Measurements from ENCODE around the gene RABL3. TPM values are rescaled to one million over a fixed set of nuclear protein-coding genes. Genes with fewer than 3 reads are reported as not detected.
A peak's percentile ranks its signal among the peaks of the same experiment; 100 is the strongest.
"Not testable (repeated sequence)": the region's sequence is repeated elsewhere in the genome, so short reads cannot be mapped to it uniquely, and the experiment has no call there.

RABL3 gene
- total RNA-seq, 1 donor from 2014 or later = 18.2 TPM

DNA sequence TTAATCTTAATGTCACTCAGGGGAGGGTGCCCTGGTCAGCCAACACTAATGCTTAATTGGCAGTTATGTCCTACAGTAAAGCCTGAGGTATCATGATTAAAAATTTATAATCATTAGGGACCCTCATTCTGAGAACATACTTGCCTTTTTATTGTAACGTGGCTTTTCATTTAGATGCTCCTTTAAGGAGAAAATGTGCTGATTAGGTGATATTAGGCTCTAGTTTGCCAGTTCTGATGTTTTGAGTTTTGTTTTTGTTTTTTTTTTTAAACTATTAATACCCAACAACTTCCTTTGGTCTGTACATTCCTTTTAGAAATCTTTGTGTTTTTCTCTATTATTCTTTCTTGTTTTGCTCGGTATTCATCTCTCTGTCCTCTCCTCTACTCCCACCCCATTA, 10.5 kb upstream of the RABL3 start:
- ATAC-seq (no peak), DNase-seq (ENCODE audit: missing footprints) (no peak)
- intact Hi-C loops (cut with DNase I) = no loop called here

DNA sequence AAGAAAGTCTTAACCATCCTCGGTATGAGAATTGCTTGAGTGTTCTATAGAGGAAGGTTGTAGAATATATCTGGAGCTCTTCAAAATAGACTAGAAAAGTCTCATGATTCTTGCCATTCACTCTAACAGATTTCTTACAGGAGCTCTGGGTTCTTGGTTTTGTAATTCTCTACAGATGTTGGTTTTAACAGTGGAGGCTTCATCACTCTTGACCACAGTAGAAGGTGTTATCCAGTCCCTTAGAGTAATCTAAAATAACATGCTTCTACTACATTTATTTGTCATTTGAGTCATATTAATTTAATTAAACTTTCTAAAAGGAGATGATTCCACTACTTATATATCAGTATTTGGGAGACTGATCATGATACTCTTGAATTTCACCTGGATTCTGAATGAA, 9.9 kb upstream of the RABL3 start:
- ATAC-seq (no peak), DNase-seq (ENCODE audit: missing footprints) (no peak)
- intact Hi-C loops (cut with DNase I) = no loop called here

DNA sequence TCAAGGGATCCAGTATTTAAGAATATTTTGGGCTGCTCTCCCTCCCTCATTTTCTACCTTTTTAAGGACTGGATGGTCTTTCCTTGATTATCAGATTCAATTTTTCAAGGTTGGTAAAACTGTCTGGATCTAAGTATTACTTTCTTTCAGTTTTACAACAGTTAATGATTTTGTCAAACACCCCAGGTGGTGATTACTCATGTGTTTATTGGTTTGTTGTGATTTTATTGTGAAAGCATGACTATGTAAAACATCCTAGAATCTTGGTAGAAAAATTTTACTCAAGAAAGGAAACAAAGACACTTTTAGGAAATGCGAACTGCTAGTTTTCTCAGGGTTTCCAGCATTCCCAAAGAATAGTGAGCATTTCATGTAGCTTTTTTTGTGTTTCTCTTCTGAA, 7.5 kb upstream of the RABL3 start:
- DNase-seq (ENCODE audit: missing footprints) = no peak
- intact Hi-C loops (cut with DNase I) = no loop called here

DNA sequence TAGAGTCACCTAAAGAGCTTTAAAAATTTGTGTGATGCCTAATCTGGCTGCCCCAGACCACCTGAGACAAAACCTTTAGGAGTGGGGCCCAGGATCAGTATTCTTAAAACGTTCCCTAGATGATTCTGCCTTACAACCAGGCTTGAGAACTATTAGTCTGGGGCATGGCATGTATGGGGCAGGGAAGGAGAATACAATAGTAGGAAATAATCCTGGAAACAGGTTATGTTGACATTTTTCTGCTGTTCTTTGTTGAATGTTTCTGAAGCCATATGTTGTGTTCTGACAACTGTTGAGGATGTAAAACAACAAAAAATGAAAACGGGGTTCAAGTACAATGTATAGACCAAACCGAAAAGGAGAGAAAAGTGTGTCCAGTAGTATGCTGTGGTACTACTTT, 3.1 kb upstream of the RABL3 start:
- intact Hi-C loops (cut with DNase I) = no loop called here
- no peak for ATAC-seq

More for the DNA sequence above, 7.5 kb upstream of the RABL3 start:
- no peak for ATAC-seq

DNA sequence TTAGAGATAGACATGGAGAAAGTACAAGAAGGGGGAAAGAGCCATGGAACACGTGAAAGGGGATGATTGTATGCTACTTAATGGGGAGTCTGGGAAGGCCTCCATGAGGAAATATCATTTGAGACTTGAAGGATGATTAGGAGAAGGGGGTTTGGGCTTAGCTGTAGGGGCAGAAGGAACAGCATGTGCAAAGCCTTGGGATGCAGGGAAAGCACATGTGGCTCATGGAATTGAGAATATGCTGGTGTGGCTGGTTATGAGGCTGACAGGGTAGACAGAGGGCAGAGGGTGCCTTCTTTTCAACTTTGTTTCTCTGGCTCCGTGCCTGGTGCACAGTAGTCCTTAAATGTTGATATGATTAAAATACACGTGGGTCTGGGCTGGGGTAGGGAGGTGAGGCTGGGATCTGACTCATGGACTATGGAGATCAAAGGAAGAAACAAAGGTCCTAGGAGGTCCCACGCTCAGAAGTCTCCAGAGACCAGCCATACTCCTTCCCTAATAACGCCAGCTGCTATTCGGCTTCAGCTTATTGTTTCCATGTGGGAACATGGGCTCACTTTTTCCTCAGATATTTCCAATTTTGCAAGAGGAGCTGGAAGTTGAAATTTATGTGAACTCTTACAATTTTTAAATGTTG, 1.4 kb upstream of the RABL3 start:
- DNase-seq (ENCODE audit: missing footprints) = no peak
- intact Hi-C loops (cut with DNase I) = loop anchor here (5.0 kb wide), 2 partner anchors 146 to 326 kb away; partner anchors contain the start of gene NDUFB4
- no peak for ATAC-seq

More for the DNA sequence above, 3.1 kb upstream of the RABL3 start:
- no peak for DNase-seq (ENCODE audit: missing footprints)

DNA sequence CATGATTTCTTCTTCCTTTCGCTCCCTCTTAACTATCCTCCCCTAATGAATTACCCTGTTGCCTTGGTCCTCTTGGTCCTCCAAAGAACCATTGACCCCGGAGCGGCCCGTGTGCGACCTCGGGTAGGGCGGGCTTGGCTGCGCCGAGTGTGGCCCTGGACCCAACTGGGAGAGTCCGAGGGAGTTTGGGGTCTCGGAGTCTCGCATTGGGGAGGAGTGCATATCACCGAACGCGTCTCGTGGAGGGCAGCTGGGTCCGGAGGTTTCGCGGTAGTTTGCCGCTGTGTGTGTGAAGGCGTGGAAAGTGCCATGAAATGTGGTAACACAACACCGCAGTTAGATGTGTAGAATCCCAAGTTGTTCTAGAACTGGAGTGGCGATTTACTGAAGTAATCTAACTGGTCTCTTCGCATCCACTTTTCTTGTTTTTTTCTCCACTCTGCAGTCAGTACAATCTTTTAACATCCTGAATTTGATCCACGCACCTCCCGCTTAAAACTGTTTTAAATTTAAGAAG, 591 bp upstream of the RABL3 start:
- DNase-seq (ENCODE audit: missing footprints) = no peak
- peak; percentile 15 for ATAC-seq
- intact Hi-C loops (cut with DNase I) = loop anchor here (5.0 kb wide), 2 partner anchors 146 to 326 kb away; partner anchors contain the start of gene NDUFB4

DNA sequence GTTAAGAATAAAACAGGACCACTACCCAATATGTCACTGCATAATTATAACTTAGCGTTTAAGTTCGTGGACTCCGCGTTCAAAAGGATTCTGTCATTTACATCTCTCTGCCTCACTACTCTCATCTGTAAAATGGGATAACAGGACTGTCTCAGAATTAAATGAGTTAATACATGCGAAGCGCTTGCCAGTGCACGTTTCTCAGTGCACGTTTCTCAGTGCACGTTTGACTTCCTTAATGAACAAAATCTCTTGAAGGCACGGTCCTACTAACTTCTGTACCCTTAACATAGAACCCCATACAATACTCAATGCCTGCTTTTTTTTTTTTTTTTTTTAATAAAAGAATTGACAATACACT, 499 bp downstream of the RABL3 start:
- ATAC-seq = peak; percentile 2
- intact Hi-C loops (cut with DNase I) = loop anchor here (5.0 kb wide), 2 partner anchors 145 to 325 kb away; partner anchors contain the start of gene NDUFB4
- no peak for DNase-seq (ENCODE audit: missing footprints)

DNA sequence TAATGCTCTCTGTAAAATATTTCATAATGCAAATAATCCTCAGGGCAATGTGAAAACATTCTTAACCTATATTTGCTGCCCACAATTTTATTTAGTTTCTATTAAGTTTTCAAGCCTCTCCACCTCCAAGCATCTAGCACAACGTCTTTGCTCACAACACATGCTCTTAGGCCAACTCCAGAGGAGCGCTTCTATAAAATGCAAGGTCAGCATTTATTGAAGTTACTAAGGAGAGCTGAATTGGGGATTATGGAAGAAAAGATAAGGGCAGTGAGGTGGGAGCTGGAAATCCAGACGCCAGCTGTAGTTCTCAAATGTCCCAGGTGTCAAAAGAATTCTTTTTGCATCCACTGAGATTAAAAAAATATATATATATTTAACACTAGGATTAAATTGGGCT, 996 bp downstream of the RABL3 start:
- ATAC-seq (no peak), DNase-seq (ENCODE audit: missing footprints) (no peak)
- intact Hi-C loops (cut with DNase I) = loop anchor here (5.0 kb wide), 2 partner anchors 144 to 324 kb away; partner anchors contain the start of gene NDUFB4

DNA sequence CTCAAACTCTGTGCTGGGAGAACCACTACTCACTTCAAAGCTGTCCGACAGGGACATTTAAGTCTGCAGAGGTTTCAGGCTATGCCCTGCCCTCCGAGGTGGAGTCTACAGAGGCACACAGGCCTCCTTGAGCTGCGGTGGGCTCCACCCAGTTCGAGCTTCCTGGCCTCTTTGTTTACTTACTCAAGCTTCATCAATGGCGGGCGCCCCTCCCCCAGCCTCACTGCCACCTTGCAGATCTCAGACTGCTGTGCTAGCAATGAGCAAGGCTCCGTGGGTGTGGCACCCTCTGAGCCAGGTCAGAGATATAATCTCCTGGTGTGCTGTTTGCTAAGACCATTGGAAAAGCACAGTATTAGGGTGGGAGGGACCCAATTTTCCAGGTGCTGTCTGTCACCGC, 4.3 kb downstream of the RABL3 start:
- intact Hi-C loops (cut with DNase I); ATAC-seq; DNase-seq (ENCODE audit: missing footprints): not testable (repeated sequence)

DNA sequence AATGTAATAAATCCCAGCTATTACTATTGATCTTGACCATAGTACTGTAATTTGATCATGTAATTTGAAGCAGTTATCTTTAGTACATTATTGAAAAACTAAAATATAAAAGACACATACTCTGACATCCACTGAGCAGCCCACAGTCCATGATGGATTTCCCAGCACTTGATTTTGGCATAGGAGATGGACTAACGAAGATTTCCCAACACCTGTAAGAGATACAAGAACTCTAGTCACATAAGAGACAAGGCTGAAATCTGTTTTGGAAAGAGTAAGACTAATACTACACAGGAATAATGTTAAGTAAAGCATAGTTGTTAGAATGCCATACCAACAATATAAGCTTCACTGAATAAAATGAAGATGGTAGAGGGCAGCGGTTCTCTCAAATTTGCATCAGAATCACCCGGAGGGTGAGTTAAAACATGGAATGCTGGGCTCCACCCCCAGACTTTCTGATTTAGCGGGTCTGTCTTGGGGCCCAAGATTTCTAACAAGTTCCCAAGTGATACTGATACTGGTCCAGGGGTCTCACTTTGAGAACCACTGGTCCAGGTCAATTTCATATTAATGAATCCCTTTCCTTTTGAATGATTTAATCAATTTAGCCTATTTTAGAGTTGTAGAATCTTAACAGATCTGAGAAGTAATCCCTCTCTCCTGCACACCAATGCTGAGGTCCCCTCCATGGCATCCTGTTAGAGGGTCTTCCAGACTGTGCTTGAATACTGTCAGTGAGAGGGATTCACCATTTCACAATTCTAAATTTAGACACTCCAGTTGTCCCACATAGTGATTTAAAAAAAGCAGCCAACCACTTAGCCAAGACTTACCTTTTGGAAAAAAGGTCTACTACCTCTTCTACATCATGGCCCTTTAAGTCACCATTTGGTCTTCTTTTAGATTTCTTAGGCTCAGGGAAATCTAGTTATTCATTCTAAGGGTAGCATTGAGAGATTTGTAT, 11.5 kb downstream of the RABL3 start:
- intact Hi-C loops (cut with DNase I) = no loop called here
- DNase-seq (ENCODE audit: missing footprints) (no peak), ATAC-seq (no peak)

DNA sequence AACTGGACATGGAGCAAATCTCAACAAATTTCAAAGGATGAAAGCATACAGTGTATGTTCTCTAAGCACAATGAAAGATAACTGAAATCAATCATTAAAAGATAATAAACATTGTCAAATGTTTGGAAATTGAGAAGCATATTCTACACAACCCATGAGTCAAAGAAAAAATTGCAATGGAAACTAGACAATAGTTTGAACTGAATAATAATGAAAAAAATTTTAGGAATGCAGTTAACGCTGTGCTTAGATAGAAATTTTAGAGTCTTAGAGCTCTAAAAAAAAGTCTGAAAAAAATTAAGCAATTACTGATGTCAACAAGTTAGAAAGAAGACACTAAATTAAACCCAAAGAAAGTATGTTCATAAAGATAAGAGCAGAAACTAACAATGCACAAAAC, 15.5 kb downstream of the RABL3 start:
- intact Hi-C loops (cut with DNase I) = no loop called here
- DNase-seq (ENCODE audit: missing footprints) (no peak), ATAC-seq (no peak)

DNA sequence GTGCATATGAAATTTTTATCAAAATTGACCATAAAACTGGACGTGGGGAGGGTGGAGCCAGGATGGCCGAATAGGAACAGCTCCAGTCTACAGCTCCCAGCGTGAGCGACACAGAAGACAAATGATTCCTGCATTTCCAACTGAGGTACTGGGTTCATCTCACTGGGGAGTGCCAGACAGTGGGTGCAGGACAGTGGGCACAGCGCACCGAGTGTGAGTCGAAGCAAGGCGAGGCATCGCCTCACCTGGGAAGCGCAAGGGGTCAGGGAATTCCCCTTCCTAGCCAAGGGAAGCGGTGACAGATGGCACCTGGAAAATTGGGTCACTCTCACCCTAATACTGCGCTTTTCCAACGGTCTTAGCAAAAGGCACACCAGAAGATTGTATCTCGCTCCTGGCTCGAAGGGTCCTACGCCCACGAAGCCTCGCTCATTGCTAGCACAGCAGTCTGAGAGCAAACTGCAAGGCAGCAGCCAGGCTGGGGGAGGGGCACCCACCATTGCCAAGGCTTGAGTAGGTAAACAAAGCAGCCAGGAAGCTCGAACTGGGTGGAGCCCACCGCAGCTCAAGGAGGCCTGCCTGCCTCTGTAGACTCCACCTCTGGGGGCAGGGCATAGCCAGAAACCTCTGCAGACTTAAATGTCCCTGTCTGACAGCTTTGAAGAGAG, 23.0 kb downstream of the RABL3 start:
- intact Hi-C loops (cut with DNase I); DNase-seq (ENCODE audit: missing footprints); ATAC-seq: not testable (repeated sequence)

DNA sequence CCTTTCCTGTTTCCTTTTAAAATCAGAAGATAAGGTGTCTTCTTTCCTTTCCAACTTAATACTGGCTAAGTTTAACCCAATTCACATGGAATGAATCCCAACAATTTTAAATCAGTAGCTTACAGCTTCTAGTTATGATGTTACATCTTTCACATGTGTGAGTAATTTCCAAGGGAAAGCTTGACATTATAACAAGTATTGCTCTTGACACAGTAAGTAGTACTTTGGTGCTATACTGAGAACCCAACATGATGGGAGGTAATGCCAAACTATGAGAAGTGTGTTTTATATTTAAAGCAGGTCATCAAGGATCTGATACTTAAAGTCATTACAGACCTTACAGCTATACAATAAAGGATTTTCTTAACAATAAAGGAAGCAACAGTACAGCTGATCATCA, 29.1 kb downstream of the RABL3 start:
- intact Hi-C loops (cut with DNase I) = no loop called here
- DNase-seq (ENCODE audit: missing footprints) = no peak
- no peak for ATAC-seq

DNA sequence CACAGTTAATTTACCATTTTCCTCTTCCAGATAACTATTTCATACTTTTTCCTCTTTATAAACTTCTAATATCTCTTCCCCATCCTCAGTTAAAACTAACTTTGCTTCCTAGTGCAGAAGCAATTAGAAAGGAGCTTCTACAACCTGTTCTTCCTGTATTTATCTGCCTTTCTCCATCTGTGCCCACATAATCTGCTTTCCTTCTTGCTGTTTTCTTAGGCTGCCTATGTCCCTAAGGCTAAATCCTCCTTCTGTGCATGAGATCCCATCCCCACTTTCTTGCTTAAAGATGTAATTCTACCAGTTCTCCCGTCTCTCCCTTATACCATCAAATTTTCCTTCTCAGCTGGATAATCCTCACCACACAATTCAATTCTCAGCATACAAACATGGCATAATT, 31.9 kb downstream of the RABL3 start:
- DNase-seq (ENCODE audit: missing footprints) (no peak), ATAC-seq (no peak)
- intact Hi-C loops (cut with DNase I) = no loop called here

DNA sequence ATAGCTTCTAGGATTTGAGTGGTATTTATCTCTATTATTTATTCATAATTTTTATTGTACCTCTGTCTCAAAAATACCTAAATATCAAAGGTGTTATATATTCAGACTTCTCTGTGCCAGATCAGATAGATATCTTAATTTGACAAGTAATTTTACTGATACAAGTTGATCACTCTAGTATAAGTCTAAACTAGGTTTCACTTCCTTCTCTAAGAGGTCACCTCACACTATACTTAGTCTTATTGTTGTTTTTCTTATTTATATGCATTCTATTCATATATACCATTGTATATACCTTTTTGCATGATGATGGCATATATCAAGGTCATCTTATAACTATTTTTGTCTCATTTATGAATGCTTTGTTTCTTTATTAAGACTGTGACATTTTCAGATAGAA, 33.9 kb downstream of the RABL3 start:
- no peak for ATAC-seq
- intact Hi-C loops (cut with DNase I) = no loop called here

DNA sequence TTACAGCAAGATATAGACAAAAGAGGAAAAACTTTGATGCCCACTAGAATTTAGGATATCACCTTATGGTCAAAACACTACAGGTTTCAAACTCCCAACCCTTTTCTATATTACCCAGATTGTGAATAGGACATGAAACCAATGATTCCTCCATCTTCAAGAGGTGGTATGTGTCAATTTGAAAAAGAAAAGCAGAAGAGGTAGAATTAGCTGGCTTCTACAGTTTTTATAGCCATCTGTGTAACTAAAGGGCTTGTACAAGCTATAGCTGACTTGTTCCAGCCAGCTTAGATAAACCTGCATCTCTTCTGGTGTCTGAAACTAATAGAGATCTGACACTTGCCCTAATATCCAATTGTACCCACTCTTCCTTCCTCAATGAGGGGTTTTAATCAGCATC, 35.4 kb downstream of the RABL3 start:
- DNase-seq (ENCODE audit: missing footprints) = no peak
- intact Hi-C loops (cut with DNase I) = no loop called here
- ATAC-seq = no peak

More for the DNA sequence above, 33.9 kb downstream of the RABL3 start:
- DNase-seq (ENCODE audit: missing footprints) = no peak

DNA sequence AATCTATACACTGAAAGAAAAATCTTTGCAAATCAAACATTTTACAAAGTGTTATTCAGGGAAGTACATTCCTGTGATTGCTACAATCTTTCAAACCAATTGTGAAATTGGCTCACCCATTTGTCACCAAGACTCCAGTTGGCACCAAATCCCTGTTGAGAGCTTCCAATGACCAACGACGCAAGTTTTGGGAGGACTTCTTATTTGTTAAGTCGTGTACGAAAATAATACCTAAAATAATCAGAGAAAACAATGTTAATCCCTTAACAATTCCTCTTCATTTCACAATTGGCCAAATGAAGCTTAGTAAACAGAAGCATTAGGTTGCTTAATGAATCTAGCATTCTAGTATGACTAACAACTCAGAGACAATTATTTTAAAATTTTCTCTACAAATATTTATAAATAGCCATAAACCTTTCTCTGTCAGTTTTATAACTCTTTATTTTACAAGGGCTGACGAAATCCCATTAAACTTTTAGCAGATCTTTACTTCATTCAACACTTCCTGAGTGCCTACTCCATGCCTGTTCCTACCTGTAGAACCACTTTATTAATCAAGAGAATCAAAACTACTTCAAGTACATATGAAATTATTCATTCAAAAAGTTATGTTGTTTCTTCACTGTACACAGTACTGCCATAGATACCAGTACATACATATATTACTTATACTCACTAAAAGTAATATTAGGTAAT, 36.3 kb downstream of the RABL3 start:
- intact Hi-C loops (cut with DNase I) = no loop called here
- ATAC-seq (no peak), DNase-seq (ENCODE audit: missing footprints) (no peak)

DNA sequence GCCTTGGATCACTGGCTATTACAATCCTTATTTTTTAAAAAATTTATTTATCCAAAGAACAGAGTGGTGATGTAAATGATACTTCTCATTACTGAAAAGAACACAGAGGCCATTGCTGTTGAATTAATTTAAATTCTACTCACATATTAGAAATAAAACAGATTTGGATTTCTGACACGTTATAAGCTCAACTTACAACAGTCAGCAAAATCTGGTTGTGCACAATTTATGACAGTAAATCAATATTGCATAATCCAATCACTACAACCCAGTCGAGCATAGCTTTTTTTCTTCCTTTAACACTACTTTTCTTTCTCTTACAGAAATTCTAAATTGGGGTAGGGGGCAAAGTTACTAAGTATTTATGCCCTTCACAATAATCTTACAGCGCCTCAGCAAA, 43.0 kb downstream of the RABL3 start:
- ATAC-seq = no peak
- DNase-seq (ENCODE audit: missing footprints) = no peak

More for the DNA sequence above, 43.0 kb downstream of the RABL3 start:
- intact Hi-C loops (cut with DNase I) = no loop called here
